HepG2 (cell line): ENCODE measurements around the gene GPC6. TPM values are rescaled to one million over a fixed set of nuclear protein-coding genes. Genes with fewer than 3 reads are reported as not detected.

ENCODE experiments used
- ATAC-seq: fragments of 200-7000 bp; cut with Tn5 transposase; 3 replicates; pipeline ENCODE4 v1.9.1; 2020; ENCODE audit warnings: mild to moderate bottlenecking, moderate library complexity
- BruUV-seq: library from RNA; stranded (reverse); fragments of 400-500 nt; replicated peaks from 2 replicates; lab custom pipeline; 2021; lab: Mats Ljungman, UMichigan
- CTCF ChIA-PET: fragments of 300-600 bp; formaldehyde crosslinking; extraction: SDS; loops from one replicate; lab custom pipeline; 2021; ENCODE audit warnings: low total read pairs, inconsistent platforms, low intra/inter-chr PET ratio; lab: Yijun Ruan, JAX
- POLR2A ChIA-PET: fragments of 350-600 bp; sonication (Branson Sonifier 250); formaldehyde crosslinking; loops from one replicate; lab custom pipeline; 2020; ENCODE audit warnings: antibody characterized with exemption, inconsistent platforms; lab: Yijun Ruan, JAX
- DNase-seq: peaks from one replicate; pipeline ENCODE4 v3.0.0-alpha.2; 2015; ENCODE audit warnings: low spot score
- FAIRE-seq: peaks from 3 replicates; lab custom pipeline; 2011; peaks lifted over from hg19 to GRCh38; lab: Jason Lieb, UNC
- H2AFZ ChIP-seq: one replicate; pipeline ENCODE4 v1.6.1; 2011; ENCODE audit warnings: low read length, inconsistent platforms
- H3K27ac ChIP-seq: fragments of 300-600 bp; 3 replicates; pipeline ENCODE4 v1.8.0; 2011; ENCODE audit warnings: mixed run types, mild to moderate bottlenecking, mixed read lengths, low read length, inconsistent platforms; ENCODE audit not compliant: insufficient read depth; ENCODE audit errors: extremely low read length
- H3K27me3 ChIP-seq, 2 experiments: fragments of 200-600 bp in 1 of 2; 2 replicates in 1 of 2; 3 replicates in 1 of 2; pipeline versions ENCODE4 v1.6.0 to v1.8.0; 2011; ENCODE audit warnings: low read length in 2 of 2, mild to moderate bottlenecking in 2 of 2, moderate library complexity in 2 of 2, inconsistent platforms in 1 of 2; ENCODE audit not compliant: insufficient read depth in 2 of 2, control insufficient read depth in 1 of 2
- H3K36me3 ChIP-seq, 2 experiments: fragments of 200-600 bp in 1 of 2; replicated peaks in 1 of 2; 2 replicates in 1 of 2; 3 replicates in 1 of 2; pipeline versions ENCODE4 v1.5.1 to v1.8.0; 2011; ENCODE audit warnings: low read length in 2 of 2, inconsistent platforms in 1 of 2; ENCODE audit not compliant: insufficient read depth in 2 of 2, control insufficient read depth in 1 of 2
- H3K4me1 ChIP-seq: 2 replicates; pipeline ENCODE4 v1.5.1; 2012; ENCODE audit warnings: low read length, inconsistent platforms; ENCODE audit not compliant: insufficient read depth
- H3K4me2 ChIP-seq: 2 replicates; pipeline ENCODE4 v1.6.0; 2011; ENCODE audit warnings: low read depth, low read length, inconsistent platforms
- H3K4me3 ChIP-seq, 3 experiments: fragments of 200-600 bp in 1 of 3; sonication (generic), shearing (Covaris generic) in 1 of 3; replicated peaks in 1 of 3; 2 replicates each; pipeline ENCODE4 v1.5.1; 2011 to 2016; ENCODE audit warnings: low read length in 3 of 3, inconsistent platforms in 2 of 3, low read depth in 2 of 3, mild to moderate bottlenecking in 2 of 3, control low read depth in 1 of 3, mixed read lengths in 1 of 3; ENCODE audit not compliant: insufficient read depth in 1 of 3
- H3K79me2 ChIP-seq: one replicate; pipeline ENCODE4 v1.6.1; 2011; ENCODE audit warnings: low read length, inconsistent platforms; ENCODE audit not compliant: insufficient read depth
- H3K9ac ChIP-seq: 2 replicates; pipeline ENCODE4 v1.6.0; 2011; ENCODE audit warnings: mild to moderate bottlenecking, low read depth, low read length, inconsistent platforms; ENCODE audit not compliant: insufficient read depth
- H3K9me3 ChIP-seq: 2 replicates; pipeline ENCODE4 v1.5.1; 2012; ENCODE audit warnings: mild to moderate bottlenecking, low read length
- H4K20me1 ChIP-seq: 2 replicates; pipeline ENCODE4 v1.6.0; 2011; ENCODE audit warnings: inconsistent platforms, mild to moderate bottlenecking, low read length, moderate library complexity; ENCODE audit not compliant: insufficient read depth
- BHLHE40 ChIP-seq: IDR thresholded peaks from 2 replicates; pipeline ENCODE4 v1.6.1; 2011; ENCODE audit warnings: low read length, improper control_type of control experiment
- EED ChIP-seq: sonication (generic); formaldehyde crosslinking; IDR thresholded peaks from 2 replicates; pipeline ENCODE4 v1.5.0; 2020; ENCODE audit warnings: mild to moderate bottlenecking, missing genetic modification reagents
- ETV5 ChIP-seq: IDR thresholded peaks from 2 replicates; pipeline ENCODE4 v1.6.1; 2018; ENCODE audit warnings: missing biosample characterization, missing genetic modification reagents, inconsistent platforms, borderline replicate concordance
- ISX ChIP-seq: sonication (generic); formaldehyde crosslinking; conservative IDR thresholded peaks from 2 replicates; pipeline ENCODE4 v1.5.0; 2020; ENCODE audit warnings: missing genetic modification reagents
- MAFK ChIP-seq, 2 experiments: IDR thresholded peaks in 1 of 2; conservative IDR thresholded peaks in 1 of 2; 2 replicates each; pipeline ENCODE4 v1.6.1; 2011; ENCODE audit warnings: improper control_type of control experiment in 2 of 2, low read length in 2 of 2
- MTA1 ChIP-seq: sonication (generic); formaldehyde crosslinking; IDR thresholded peaks from 2 replicates; pipeline ENCODE4 v1.4.0; 2020; ENCODE audit warnings: missing genetic modification reagents, mild to moderate bottlenecking, borderline replicate concordance
- NR2C2 ChIP-seq: sonication (generic); formaldehyde crosslinking; IDR thresholded peaks from 2 replicates; pipeline ENCODE4 v1.4.0; 2020; ENCODE audit warnings: missing genetic modification reagents, mild to moderate bottlenecking, moderate library complexity, borderline replicate concordance
- RBM39 ChIP-seq: fragments of 200-400 bp; formaldehyde crosslinking; IDR thresholded peaks from one replicate; pipeline ENCODE4 v1.6.1; 2018; ENCODE audit warnings: antibody characterized with exemption, mild to moderate bottlenecking, low read depth, low read length; ENCODE audit not compliant: poor library complexity, severe bottlenecking
- YEATS4 ChIP-seq: sonication (generic); formaldehyde crosslinking; IDR thresholded peaks from 2 replicates; pipeline ENCODE4 v1.4.0; 2020; ENCODE audit warnings: missing genetic modification reagents, borderline replicate concordance
- ZFP36L1 ChIP-seq: sonication (generic); formaldehyde crosslinking; IDR thresholded peaks from 2 replicates; pipeline ENCODE4 v1.8.0; 2022; ENCODE audit warnings: mild to moderate bottlenecking, missing genetic modification reagents, moderate library complexity
- ZNF484 ChIP-seq: sonication (generic); formaldehyde crosslinking; IDR thresholded peaks from 2 replicates; pipeline ENCODE4 v1.5.1; 2020; ENCODE audit warnings: mild to moderate bottlenecking, low read depth, missing genetic modification reagents, borderline replicate concordance
- ZNF589 ChIP-seq: sonication (generic); formaldehyde crosslinking; conservative IDR thresholded peaks from 2 replicates; pipeline ENCODE4 v1.8.0; 2022; ENCODE audit warnings: mild to moderate bottlenecking, moderate library complexity, missing genetic modification reagents
- ZNF605 ChIP-seq: sonication (generic); formaldehyde crosslinking; IDR thresholded peaks from 2 replicates; pipeline ENCODE4 v1.8.0; 2022; ENCODE audit warnings: mild to moderate bottlenecking, missing genetic modification reagents
- ZNF761 ChIP-seq: sonication (generic); formaldehyde crosslinking; conservative IDR thresholded peaks from 2 replicates; pipeline ENCODE4 v1.4.0; 2020; ENCODE audit warnings: mild to moderate bottlenecking, missing genetic modification reagents
- ZNF879 ChIP-seq: sonication (generic); formaldehyde crosslinking; IDR thresholded peaks from 2 replicates; pipeline ENCODE4 v1.8.1; 2023; ENCODE audit warnings: missing genetic modification reagents
- ZNF883 ChIP-seq: sonication (generic); formaldehyde crosslinking; IDR thresholded peaks from 2 replicates; pipeline ENCODE4 v1.5.1; 2020; ENCODE audit warnings: mild to moderate bottlenecking, missing genetic modification reagents; ENCODE audit errors: not compliant biosample characterization
- WGBS: methylation state at CpG from one replicate; pipeline ENCODE4 v1.1.6; 2017; ENCODE audit warnings: low lambda C conversion rate; 5-methylcytosine and 5-hydroxymethylcytosine counted together
- in situ Hi-C: cut with HindIII; loops from 2 replicates; pipeline ENCODE4 v1.10.0; 2017; ENCODE audit warnings: low pct_unique_long_range_greater_than_20kb; ENCODE audit not compliant: extremely low pct_ligation_motif_present
- intact Hi-C: fragments of 100-400 bp; cut with micrococcal nuclease; formaldehyde crosslinking; loops from one replicate; pipeline ENCODE4 v1.10.0; 2022; ENCODE audit not compliant: unreplicated experiment
- polyA plus RNA-seq, 8 experiments: library from polyadenylated mRNA; depleted of rRNA in 3 of 8; stranded (reverse) in 7 of 8; unstranded in 1 of 8; fragments of >200 nt; fragmentation: Illumina TruSeq in 4 of 8; extraction: Trizol in 4 of 8; gene quantifications; 2 replicates each; pipeline versions ENCODE4 v1.2.1 to v1.2.3, GENCODE V29; 2011 to 2016; ENCODE audit warnings: low read depth in 4 of 8, missing spikeins in 1 of 8, mixed read lengths in 1 of 8; ENCODE audit not compliant: insufficient read depth in 1 of 8
- total RNA-seq, 5 experiments: library from RNA; depleted of rRNA; stranded (reverse); fragments of >200 nt; fragmentation: Illumina TruSeq; extraction: Trizol; gene quantifications; 2 replicates each; pipeline ENCODE4 v1.2.3, GENCODE V29; 2016; ENCODE audit warnings: low read depth in 1 of 5
- TF ChIP-seq, protein P1 (sequence below): IDR thresholded peaks from 2 replicates; pipeline ENCODE4 v1.6.1; 2016; ENCODE audit warnings: missing biosample characterization, missing genetic modification reagents, low read depth

GPC6 gene
- total and polyA plus RNA-seq, 2 of the 13 experiments (the other 11 are each of a cell fraction or from before 2014, with no cell fraction given) = 24.5 to 33.9 TPM

- Histone ChIP-seq H3K4me2 (no peak overlapping the region), H3K4me3 (no peak overlapping the region), H3K4me1 (peaks cover 15% of the 10 kb centered on the region), H3K36me3 (no peaks in the 10 kb centered on the region), H3K9ac (no peak overlapping the region), H3K27ac (no peak overlapping the region), H4K20me1 (no peaks in the 10 kb centered on the region), H2AFZ (no peak overlapping the region), H3K79me2 (no peaks in the 10 kb centered on the region)
- FAIRE-seq (no peak), ATAC-seq (no peak), DNase-seq (no peak)
- in situ Hi-C loops (no loop called here), intact Hi-C loops (no loop called here)
- TF ChIP-seq ZNF761 (no peak), YEATS4 (no peak), ISX (CRISPR knock-in tag) (no peak), ZFP36L1 (CRISPR knock-in tag) (no peak), ZNF879 (CRISPR knock-in tag) (no peak), ETV5 (CRISPR knock-in tag) (no peak), ZNF883 (no peak), MAFK (conservative IDR thresholded peaks at IDR 0.05 in 1 of 2, IDR thresholded peaks at IDR 0.05 in 1 of 2; ENCODE audit: low read length in 2 of 2) (no peak), BHLHE40 (no peak), ZNF605 (CRISPR knock-in tag) (no peak), RBM39 (no peak), NR2C2 (CRISPR knock-in tag) (no peak), MTA1 (CRISPR knock-in tag) (no peak), ZNF484 (CRISPR knock-in tag) (no peak), EED (CRISPR knock-in tag) (no peak), ZNF589 (CRISPR knock-in tag) (no peak)
- TF ChIP-seq, protein P1, sequence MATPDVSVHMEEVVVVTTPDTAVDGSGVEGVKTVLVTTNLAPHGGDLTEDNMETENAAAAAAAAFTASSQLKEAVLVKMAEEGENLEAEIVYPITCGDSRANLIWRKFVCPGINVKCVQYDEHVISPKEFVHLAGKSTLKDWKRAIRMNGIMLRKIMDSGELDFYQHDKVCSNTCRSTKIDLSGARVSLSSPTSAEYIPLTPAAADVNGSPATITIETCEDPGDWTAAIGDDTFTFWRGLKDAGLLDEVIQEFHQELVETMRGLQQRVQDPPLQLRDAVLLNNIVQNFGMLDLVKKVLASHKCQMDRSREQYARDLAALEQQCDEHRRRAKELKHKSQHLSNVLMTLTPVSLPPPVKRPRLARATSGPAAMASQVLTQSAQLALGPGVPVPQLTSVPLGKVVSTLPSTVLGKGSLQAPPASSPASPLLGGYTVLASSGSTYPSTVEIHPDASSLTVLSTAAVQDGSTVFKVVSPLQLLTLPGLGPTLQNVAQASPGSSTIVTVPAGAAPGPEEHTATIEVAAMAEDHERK (CRISPR knock-in tag) = no peak
- TF ChIP-seq, all 625 proteins: peak for 0
- no peaks in the 10 kb centered on the region for H3K9me3 ChIP-seq
- H3K27me3 ChIP-seq = no peaks in the 10 kb centered on the region
- ChIA-PET POLR2A (no interaction called here), CTCF (no interaction called here)
- 74% methylated on average over 4 of the region's 4 CpGs for WGBS
- BruUV-seq = no TSS peak
Observed at GRCh38 chr13:93399212-93399611, 172.6 kb downstream of the GPC6 start.
